CD14-positive monocyte (primary cell): ENCODE measurements around the gene RAB11FIP5. TPM values are rescaled to one million over a fixed set of nuclear protein-coding genes. Genes with fewer than 3 reads are reported as not detected.

Source experiments
- DNase-seq, 3 donors: peaks; one replicate each; pipeline ENCODE4 v3.0.0-alpha.2; 2011 to 2022
- H2AFZ ChIP-seq: 2 replicates; pipeline ENCODE4 v1.6.0; 2012; ENCODE audit warnings: mild to moderate bottlenecking, low read depth, low read length, inconsistent platforms; ENCODE audit not compliant: insufficient read depth, poor library complexity, severe bottlenecking
- H3K27ac ChIP-seq, 2 donors: 1 replicate in 1 of 2; 2 replicates in 1 of 2; pipeline ENCODE4 v1.5.1; 2012 to 2013; ENCODE audit warnings: low read length in 2 of 2, control low read depth in 1 of 2, inconsistent platforms in 1 of 2, low read depth in 1 of 2, mild to moderate bottlenecking in 1 of 2
- H3K27me3 ChIP-seq, 2 donors: one replicate each; pipeline versions ENCODE4 v1.6.0 to v1.6.1; 2011 to 2013; ENCODE audit warnings: low read length in 2 of 2; ENCODE audit not compliant: control insufficient read depth in 2 of 2, insufficient read depth in 2 of 2
- H3K36me3 ChIP-seq, 2 donors: replicated peaks in 1 of 2; 1 replicate in 1 of 2; 2 replicates in 1 of 2; pipeline versions ENCODE4 v1.5.1 to v1.6.1; 2012 to 2013; ENCODE audit warnings: low read length in 2 of 2, control low read depth in 1 of 2, inconsistent platforms in 1 of 2, mild to moderate bottlenecking in 1 of 2; ENCODE audit not compliant: insufficient read depth in 2 of 2, control insufficient read depth in 1 of 2
- H3K4me1 ChIP-seq, 2 donors: 1 replicate in 1 of 2; 2 replicates in 1 of 2; pipeline versions ENCODE4 v1.5.1 to v1.6.1; 2012 to 2013; ENCODE audit warnings: low read length in 2 of 2, control low read depth in 1 of 2, inconsistent platforms in 1 of 2, mild to moderate bottlenecking in 1 of 2, moderate library complexity in 1 of 2; ENCODE audit not compliant: insufficient read depth in 2 of 2, control insufficient read depth in 1 of 2
- H3K4me2 ChIP-seq: replicated peaks from 2 replicates; pipeline ENCODE3; 2012; ENCODE audit warnings: low read length, moderate library complexity, mild to moderate bottlenecking; ENCODE audit not compliant: poor library complexity, severe bottlenecking; ENCODE audit errors: extremely low read depth
- H3K4me3 ChIP-seq, 3 experiments: fragments of 200-600 bp in 1 of 3; sonication (generic) in 1 of 3; replicated peaks in 1 of 3; 1 replicate in 2 of 3; 2 replicates in 1 of 3; pipeline ENCODE4 v1.5.1; 2011 to 2013; ENCODE audit warnings: low read length in 3 of 3, mild to moderate bottlenecking in 3 of 3, control low read depth in 2 of 3, low read depth in 2 of 3, inconsistent platforms in 1 of 3, moderate library complexity in 1 of 3
- H3K79me2 ChIP-seq: 2 replicates; pipeline ENCODE4 v1.6.0; 2012; ENCODE audit warnings: mild to moderate bottlenecking, control low read depth, inconsistent platforms, low read length, moderate library complexity; ENCODE audit not compliant: insufficient read depth
- H3K9ac ChIP-seq: 2 replicates; pipeline ENCODE4 v1.6.0; 2017; ENCODE audit warnings: low read length, mild to moderate bottlenecking; ENCODE audit not compliant: insufficient read depth, poor library complexity, severe bottlenecking
- H3K9me3 ChIP-seq, 2 donors: replicated peaks in 1 of 2; 1 replicate in 1 of 2; 2 replicates in 1 of 2; pipeline versions ENCODE4 v1.5.1 to v1.6.1; 2012 to 2013; ENCODE audit warnings: low read length in 2 of 2, control low read depth in 1 of 2; ENCODE audit not compliant: control insufficient read depth in 1 of 2, insufficient read depth in 1 of 2
- H4K20me1 ChIP-seq: 2 replicates; pipeline ENCODE4 v1.6.0; 2012; ENCODE audit warnings: mild to moderate bottlenecking, low read length, control low read depth, moderate library complexity; ENCODE audit not compliant: insufficient read depth
- H3K27ac Mint-ChIP-seq, 7 donors: one replicate each; pipeline ENCODE4 v1.8.0; 2020; ENCODE audit warnings: mild to moderate bottlenecking in 7 of 7, mixed read lengths in 7 of 7, moderate library complexity in 6 of 7, inconsistent platforms in 2 of 7
- H3K27me3 Mint-ChIP-seq, 3 donors: one replicate each; pipeline ENCODE4 v1.8.0; 2021 to 2022; ENCODE audit warnings: low read depth in 3 of 3, mild to moderate bottlenecking in 3 of 3, mixed read lengths in 3 of 3, moderate library complexity in 3 of 3, inconsistent platforms in 1 of 3
- H3K36me3 Mint-ChIP-seq, 2 donors: one replicate each; pipeline ENCODE4 v1.8.0; 2020; ENCODE audit warnings: mixed read lengths in 2 of 2, inconsistent platforms in 1 of 2, mild to moderate bottlenecking in 1 of 2
- H3K4me1 Mint-ChIP-seq: one replicate; pipeline ENCODE4 v1.8.0; 2020; ENCODE audit warnings: mild to moderate bottlenecking, mixed read lengths
- H3K4me3 Mint-ChIP-seq, 2 donors: one replicate each; pipeline ENCODE4 v1.8.0; 2020; ENCODE audit warnings: mild to moderate bottlenecking in 2 of 2, mixed read lengths in 2 of 2, moderate library complexity in 1 of 2
- H3K9me3 Mint-ChIP-seq, 7 donors: one replicate each; pipeline ENCODE4 v1.8.0; 2020 to 2022; ENCODE audit warnings: mixed read lengths in 7 of 7, mild to moderate bottlenecking in 6 of 7, moderate library complexity in 6 of 7, inconsistent platforms in 2 of 7
- CTCF ChIP-seq: fragments of 200-600 bp; IDR thresholded peaks from one replicate; pipeline ENCODE4 v1.8.0; 2022; ENCODE audit warnings: antibody characterized with exemption, mild to moderate bottlenecking
- WGBS: methylation state at CpG from one replicate; pipeline ENCODE4 v1.1.5; 2013; ENCODE audit warnings: missing lambda C conversion rate; ENCODE audit not compliant: insufficient coverage; 5-methylcytosine and 5-hydroxymethylcytosine counted together
- intact Hi-C, 2 donors: fragments of 100-400 bp; cut with micrococcal nuclease; formaldehyde crosslinking; loops; one replicate each; pipeline versions ENCODE4 v1.15.0 to v1.15.1; 2023
- polyA plus RNA-seq, 3 donors: library from polyadenylated mRNA; depleted of rRNA in 1 of 3; unstranded in 2 of 3; stranded (reverse) in 1 of 3; fragments of 300-500 nt in 2 of 3; fragments of >200 nt in 1 of 3; fragmentation: Illumina TruSeq in 2 of 3; gene quantifications; 1 replicate in 2 of 3; 2 replicates in 1 of 3; pipeline ENCODE4 v1.2.3, GENCODE V29; 2012 to 2021

Gene RAB11FIP5
- polyA plus RNA-seq, 3 donors, result 0.57 to 0.93 (median 0.61) TPM

DNA sequence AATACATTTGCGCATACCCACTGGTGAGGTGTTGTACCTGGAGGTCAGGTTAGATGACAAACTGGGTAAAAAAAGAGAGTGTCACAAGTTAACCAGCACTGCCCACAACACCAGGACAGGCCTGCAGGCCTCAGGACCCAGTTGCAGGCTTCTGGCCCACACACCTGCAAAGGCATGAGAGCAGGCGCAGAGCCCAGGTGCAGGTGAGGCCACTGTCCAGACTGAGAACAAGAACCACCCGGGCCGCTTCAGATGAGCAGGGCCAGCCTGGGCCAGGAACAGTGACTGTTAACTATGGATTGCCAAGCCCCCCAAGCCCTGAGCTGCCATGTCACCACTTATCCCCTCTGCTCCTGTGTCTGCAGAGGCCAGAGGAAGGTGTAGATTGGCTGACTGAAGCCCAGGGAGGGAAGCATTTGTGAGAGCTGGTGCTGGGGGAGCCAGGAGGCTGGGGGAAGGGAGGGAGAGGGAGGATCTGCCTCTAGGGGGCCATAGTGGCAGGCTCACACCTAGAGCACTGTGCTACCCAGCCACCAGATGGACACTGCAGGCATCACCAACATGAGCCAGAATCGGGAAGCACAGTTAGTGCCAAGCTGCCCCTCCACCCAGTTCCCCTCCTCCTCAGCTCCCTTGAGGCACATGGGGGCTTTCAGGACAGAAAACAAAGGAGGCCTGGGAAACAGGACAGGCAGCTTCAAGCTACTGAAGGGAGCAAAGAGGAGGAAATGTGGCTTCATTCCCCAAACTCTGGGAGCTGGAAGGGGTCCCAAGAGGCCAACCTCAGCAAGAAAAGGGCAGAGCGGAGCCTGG is 76.6 kb downstream of the RAB11FIP5 start:
- no peaks in the 10 kb centered on the region for H3K9me3 ChIP-seq
- H3K36me3 Mint-ChIP-seq, result peaks cover 25 to 42% of the 10 kb centered on the region in 2 donors
- H4K20me1 ChIP-seq, result no peaks in the 10 kb centered on the region
- peak overlapping the region; percentile 85 to 98 (median 95) for H3K27ac Mint-ChIP-seq
- H3K27me3 Mint-ChIP-seq, result peaks cover 0 to 5% (median 0%) of the 10 kb centered on the region in 3 donors
- peaks cover 9% of the 10 kb centered on the region for H3K79me2 ChIP-seq
- 100% methylated on average over 2 of the region's 6 CpGs for WGBS
- peak overlapping the region; percentile 89 to 92 for H3K27ac ChIP-seq
- H3K27me3 ChIP-seq, result no peaks in the 10 kb centered on the region
- intact Hi-C loops, result no loop called here
- no peak overlapping the region for H3K4me3 ChIP-seq
- H3K4me3 Mint-ChIP-seq, result no peak overlapping the region
- H3K4me1 Mint-ChIP-seq, result peaks cover 64% of the 10 kb centered on the region
- H3K9me3 Mint-ChIP-seq, result peaks cover 0 to 4% (median 2%) of the 10 kb centered on the region in 7 donors
- H2AFZ ChIP-seq, result no peak overlapping the region
- peaks cover 60 to 64% of the 10 kb centered on the region in 2 donors for H3K4me1 ChIP-seq
- peaks cover 22 to 31% of the 10 kb centered on the region in 2 donors for H3K36me3 ChIP-seq
- peak overlapping the region; percentile 2 for H3K4me2 ChIP-seq
- no peak for TF ChIP-seq CTCF
- peak in 2 of 3 donors; percentile 11 to 22 for DNase-seq
- H3K9ac ChIP-seq, result peak overlapping the region; percentile 31

- peak overlapping the region; percentile 47 for H3K9ac ChIP-seq
- peaks cover 9% of the 10 kb centered on the region for H3K79me2 ChIP-seq
- H4K20me1 ChIP-seq, result no peaks in the 10 kb centered on the region
- peak overlapping the region; percentile 64 for H3K4me2 ChIP-seq
- no peak overlapping the region for H2AFZ ChIP-seq
- peak overlapping the region; percentile 89 to 92 for H3K27ac ChIP-seq
- Mint-ChIP-seq H3K36me3 (peaks cover 22 to 40% of the 10 kb centered on the region in 2 donors), H3K4me3 (peak overlapping the region; percentile 45 to 58), H3K4me1 (peaks cover 68% of the 10 kb centered on the region), H3K27me3 (peaks cover 0 to 5% (median 0%) of the 10 kb centered on the region in 3 donors), H3K9me3 (peaks cover 0 to 4% (median 2%) of the 10 kb centered on the region in 7 donors), H3K27ac (peak overlapping the region; percentile 85 to 98 (median 95))
- peaks cover 60 to 65% of the 10 kb centered on the region in 2 donors for H3K4me1 ChIP-seq
- H3K9me3 ChIP-seq, result no peaks in the 10 kb centered on the region
- H3K36me3 ChIP-seq, result peaks cover 11 to 18% of the 10 kb centered on the region in 2 donors
- DNase-seq, result peak; percentile 86 to 95 (median 93)
- peak overlapping the region; percentile 5 to 59 (median 7) for H3K4me3 ChIP-seq
- no peaks in the 10 kb centered on the region for H3K27me3 ChIP-seq
- intact Hi-C loops, result loop anchor here in 1 of 2 donors (5.0 kb wide), 1 partner anchor 32 kb away; no protein-coding TSS in a partner anchor
- 5% methylated on average over 3 of the region's 7 CpGs for WGBS
- TF ChIP-seq CTCF, result no peak
These were observed 77.9 kb downstream of the RAB11FIP5 start for GRCh38 chr2:73034661-73035375.
